Right cardiac atrium (tissue), 5 donors: ENCODE data around the gene CUL7. TPM values are rescaled to one million over a fixed set of nuclear protein-coding genes. Genes with fewer than 3 reads are reported as not detected.
"Not testable (repeated sequence)": the region's sequence is repeated elsewhere in the genome, so short reads cannot be mapped to it uniquely, and the experiment has no call there.

ENCODE experiments used
- ATAC-seq, 2 donors: fragments of 200-7000 bp; cut with Tn5 transposase; one replicate each; pipeline versions ENCODE4 v1.8.0 to v1.9.1; 2020; ENCODE audit warnings: moderate library complexity in 2 of 2, mild to moderate bottlenecking in 1 of 2
- DNase-seq, 3 donors: peaks; one replicate each; pipeline ENCODE4 v3.0.0-alpha.2; 2020
- H3K27ac ChIP-seq: one replicate; pipeline ENCODE4 v1.5.1; 2013; ENCODE audit warnings: mild to moderate bottlenecking, low read length, control low read depth, moderate library complexity
- H3K27me3 ChIP-seq: one replicate; pipeline ENCODE4 v1.6.1; 2013; ENCODE audit not compliant: control insufficient read depth, insufficient read depth
- H3K4me1 ChIP-seq: one replicate; pipeline ENCODE4 v1.6.1; 2013; ENCODE audit warnings: low read length; ENCODE audit not compliant: control insufficient read depth, insufficient read depth
- H3K4me3 ChIP-seq: one replicate; pipeline ENCODE4 v1.5.1; 2013; ENCODE audit warnings: low read length, control low read depth
- H3K9me3 ChIP-seq: one replicate; pipeline ENCODE4 v1.6.1; 2013; ENCODE audit warnings: low read length; ENCODE audit not compliant: control insufficient read depth
- WGBS: extraction: QIAGEN DNeasy Blood & Tissue Kit; methylation state at CpG from one replicate; pipeline ENCODE4 v1.1.7; 2013; 5-methylcytosine and 5-hydroxymethylcytosine counted together
- intact Hi-C, 4 donors: fragments of 100-400 bp; cut with DNase I; formaldehyde crosslinking; loops; one replicate each; pipeline versions ENCODE4 v1.11.0 to v1.14.0; 2022 to 2023
- polyA plus RNA-seq: library from polyadenylated mRNA; stranded (reverse); fragments of 200-250 nt; gene quantifications from one replicate; pipeline ENCODE4 v1.2.3, GENCODE V29; 2013
- total RNA-seq, 4 donors: library from RNA; stranded (reverse); fragmentation: NEBNext Ultra II Directional; extraction: Animal tissue kit (Norgen Biotek cat#: 25700); gene quantifications; one replicate each; pipeline ENCODE4 v1.2.1, GENCODE V29; 2021
- donor health status: healthy with polysubstance abuse.
- donor health status: DM: no; HTN: yes; CAD: no.
- donor health status: DM: no; HTN: no; CAD: no.
- donor health status: DM: no; HTN: yes; CAD: no; lungs with severe emphysema.
- donor health status: DM: yes; HTN: yes; CAD: no.

CUL7 gene
- total and polyA plus RNA-seq, 5 donors = 4.5 to 9.6 (median 9.2) TPM

GRCh38 chr6:43041475-43041874 is 12.2 kb downstream of the CUL7 start:
- H3K4me1 ChIP-seq, H3K27ac ChIP-seq, H3K9me3 ChIP-seq, DNase-seq, intact Hi-C loops, ATAC-seq, H3K4me3 ChIP-seq, H3K27me3 ChIP-seq: not testable (repeated sequence)
- 96% methylated on average over 8 of the region's 8 CpGs for WGBS

GRCh38 chr6:43040542-43041257 is 13.0 kb downstream of the CUL7 start:
- 94% methylated on average over 18 of the region's 18 CpGs for WGBS

GRCh38 chr6:43038727-43039126 is 14.9 kb downstream of the CUL7 start:
- no peak for DNase-seq
- no peak for ATAC-seq
- 82% methylated on average over 9 of the region's 9 CpGs for WGBS
- Histone ChIP-seq H3K9me3 (no peaks in the 10 kb centered on the region), H3K27me3 (no peaks in the 10 kb centered on the region), H3K27ac (no peak overlapping the region), H3K4me3 (no peak overlapping the region), H3K4me1 (no peaks in the 10 kb centered on the region)
- intact Hi-C loops = no loop called here

More at GRCh38 chr6:43040542-43041257, 13.0 kb downstream of the CUL7 start:
- H3K27ac ChIP-seq = no peak overlapping the region
- no peak for ATAC-seq
- no peaks in the 10 kb centered on the region for H3K27me3 ChIP-seq
- DNase-seq = no peak
- intact Hi-C loops = no loop called here
- no peaks in the 10 kb centered on the region for H3K4me1 ChIP-seq
- H3K4me3 ChIP-seq = no peak overlapping the region
- no peaks in the 10 kb centered on the region for H3K9me3 ChIP-seq

- no peak overlapping the region for H3K27ac ChIP-seq
- ATAC-seq (peak; percentile 8 to 18), DNase-seq (peak in 1 of 3 donors; percentile 32)
- WGBS = 85% methylated on average over 9 of the region's 9 CpGs
- no peaks in the 10 kb centered on the region for H3K4me1 ChIP-seq
- H3K27me3 ChIP-seq = no peaks in the 10 kb centered on the region
- no peaks in the 10 kb centered on the region for H3K9me3 ChIP-seq
- intact Hi-C loops = no loop called here
- H3K4me3 ChIP-seq = no peak overlapping the region
Measured at GRCh38 chr6:43037706-43038105, 15.9 kb downstream of the CUL7 start.

- ATAC-seq (no peak), DNase-seq (peak in 1 of 3 donors; percentile 27)
- no peaks in the 10 kb centered on the region for H3K27me3 ChIP-seq
- no peaks in the 10 kb centered on the region for H3K9me3 ChIP-seq
- intact Hi-C loops = no loop called here
- no peaks in the 10 kb centered on the region for H3K4me1 ChIP-seq
- peak overlapping the region; percentile 10 for H3K27ac ChIP-seq
- H3K4me3 ChIP-seq = no peak overlapping the region
- 70% methylated on average over 5 of the region's 5 CpGs for WGBS
Measured at GRCh38 chr6:43037197-43037596, 16.5 kb downstream of the CUL7 start.

- Histone ChIP-seq H3K4me3 (no peak overlapping the region), H3K27me3 (no peaks in the 10 kb centered on the region), H3K27ac (no peak overlapping the region), H3K4me1 (no peaks in the 10 kb centered on the region), H3K9me3 (no peaks in the 10 kb centered on the region)
- ATAC-seq = no peak
- DNase-seq = no peak
- WGBS = 93% methylated on average over 9 of the region's 9 CpGs
- intact Hi-C loops = no loop called here
Measured at GRCh38 chr6:43036712-43037111, 16.9 kb downstream of the CUL7 start.

GRCh38 chr6:43035495-43036194 is 18.0 kb downstream of the CUL7 start:
- H3K27me3 ChIP-seq = no peaks in the 10 kb centered on the region
- peak overlapping the region; percentile 48 for H3K27ac ChIP-seq
- H3K4me1 ChIP-seq = no peaks in the 10 kb centered on the region
- ATAC-seq (peak; percentile 55 to 70), DNase-seq (peak in 2 of 3 donors; percentile 46 to 84)
- intact Hi-C loops = no loop called here
- WGBS = 47% methylated on average over 4 of the region's 4 CpGs
- H3K4me3 ChIP-seq = no peak overlapping the region
- no peaks in the 10 kb centered on the region for H3K9me3 ChIP-seq

- H3K27ac ChIP-seq = no peak overlapping the region
- no peak for ATAC-seq
- WGBS = 87% methylated on average over 2 of the region's 2 CpGs
Measured at GRCh38 chr6:43034190-43034525, 19.5 kb downstream of the CUL7 start.

GRCh38 chr6:43033496-43034189 is 20.0 kb downstream of the CUL7 start:
- H3K27ac ChIP-seq = no peak overlapping the region
- H3K9me3 ChIP-seq = no peaks in the 10 kb centered on the region
- 86% methylated on average over 2 of the region's 2 CpGs for WGBS
- H3K4me1 ChIP-seq = no peaks in the 10 kb centered on the region
- no peaks in the 10 kb centered on the region for H3K27me3 ChIP-seq
- DNase-seq = no peak
- no peak for ATAC-seq
- intact Hi-C loops = no loop called here
- H3K4me3 ChIP-seq = no peak overlapping the region

More at GRCh38 chr6:43034190-43034525, 19.5 kb downstream of the CUL7 start:
- H3K4me3 ChIP-seq = no peak overlapping the region
- DNase-seq = no peak
- H3K27me3 ChIP-seq = no peaks in the 10 kb centered on the region
- intact Hi-C loops = no loop called here
- H3K9me3 ChIP-seq = no peaks in the 10 kb centered on the region
- no peaks in the 10 kb centered on the region for H3K4me1 ChIP-seq

GRCh38 chr6:43032326-43032725 is 21.3 kb downstream of the CUL7 start:
- 94% methylated on average over 4 of the region's 4 CpGs for WGBS
- Histone ChIP-seq H3K4me3 (no peak overlapping the region), H3K27me3 (no peaks in the 10 kb centered on the region), H3K27ac (no peak overlapping the region), H3K9me3 (no peaks in the 10 kb centered on the region), H3K4me1 (no peaks in the 10 kb centered on the region)
- ATAC-seq (no peak), DNase-seq (no peak)
- intact Hi-C loops = no loop called here

GRCh38 chr6:43029120-43029519 is 24.5 kb downstream of the CUL7 start:
- no peaks in the 10 kb centered on the region for H3K9me3 ChIP-seq
- intact Hi-C loops = no loop called here
- DNase-seq (no peak), ATAC-seq (no peak)
- H3K27ac ChIP-seq = no peak overlapping the region
- H3K4me1 ChIP-seq = no peaks in the 10 kb centered on the region
- H3K27me3 ChIP-seq = no peaks in the 10 kb centered on the region
- no peak overlapping the region for H3K4me3 ChIP-seq
- 87% methylated on average over 9 of the region's 9 CpGs for WGBS
